Measurements from ENCODE around the gene PALD1. TPM values are rescaled to one million over a fixed set of nuclear protein-coding genes. Genes with fewer than 3 reads are reported as not detected.

The PALD1 gene
- polyA plus RNA-seq, 1 donor from 2014 or later: 0.08 TPM

DNA sequence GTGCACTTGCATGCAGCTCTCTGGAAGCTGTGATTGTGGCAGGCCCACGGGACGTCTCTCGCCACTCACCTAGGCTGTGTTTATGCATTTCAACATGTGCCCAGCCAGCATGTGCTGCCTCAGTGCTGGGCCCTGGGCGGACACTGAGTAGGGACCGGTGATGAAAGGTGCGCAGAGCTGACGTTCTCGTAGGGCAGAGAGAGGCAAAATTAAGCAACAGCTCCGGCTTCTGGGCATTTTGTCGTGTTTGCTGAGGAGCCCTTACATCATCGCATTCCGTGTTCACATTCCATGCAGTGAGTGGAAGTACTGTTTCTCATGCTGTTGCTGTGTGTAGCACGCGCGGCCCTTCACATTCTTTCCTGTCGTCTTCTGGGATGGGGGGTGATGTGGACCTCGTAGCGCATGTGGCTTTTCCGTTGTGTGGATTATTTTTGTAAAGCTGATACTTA, 73.4 kb downstream of the PALD1 start:
- Mint-ChIP-seq H3K27me3 (no peaks in the 10 kb centered on the region), H3K4me3 (no peak overlapping the region), H3K4me1 (peaks cover 0 to 3% (median 2%) of the 10 kb centered on the region in 3 donors), H3K9me3 (no peaks in the 10 kb centered on the region), H3K27ac (no peak overlapping the region), H3K36me3 (peaks cover 7% of the 10 kb centered on the region)

DNA sequence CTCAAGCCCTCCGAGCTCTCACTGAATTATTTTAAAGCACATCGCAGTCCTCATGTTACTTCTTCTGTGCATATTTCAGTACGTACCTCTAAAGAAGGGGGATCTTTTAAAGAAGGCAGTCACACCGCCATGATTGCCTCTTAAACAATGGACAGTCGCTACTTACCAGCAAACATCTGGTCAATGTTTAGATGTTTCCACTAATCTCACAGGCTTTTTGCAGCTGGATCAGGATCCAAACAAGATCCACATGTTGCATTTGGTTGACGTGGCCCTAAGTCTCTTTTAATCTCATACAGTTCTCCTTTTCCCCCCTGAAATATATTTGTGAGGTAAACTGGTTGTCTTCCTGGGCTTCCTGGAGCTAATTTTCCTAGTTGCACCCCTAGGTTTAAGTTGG, 74.0 kb downstream of the PALD1 start:
- H3K27ac Mint-ChIP-seq: no peak overlapping the region

DNA sequence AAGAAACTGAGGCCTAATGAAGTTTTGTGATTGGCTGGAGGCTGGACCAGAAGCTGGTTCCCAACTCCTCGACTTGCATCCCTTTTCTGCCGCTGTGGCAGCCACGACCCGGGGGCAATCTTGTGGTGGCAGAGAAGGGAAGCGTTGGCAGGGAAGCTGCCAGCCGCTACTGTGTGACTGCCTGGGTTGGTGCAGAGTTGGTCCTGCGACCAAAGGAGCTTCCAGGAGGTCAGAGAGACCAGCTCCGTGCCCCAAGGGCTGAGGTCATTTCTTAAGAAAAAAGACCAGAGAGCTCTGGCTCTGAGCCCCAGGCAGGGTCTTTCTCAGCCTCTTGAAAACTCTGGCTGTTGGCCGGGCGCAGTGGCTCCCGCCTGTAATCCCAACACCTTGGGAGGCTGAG, 76.8 kb downstream of the PALD1 start:
- Mint-ChIP-seq H3K4me3 (no peak overlapping the region), H3K4me1 (peaks cover 6 to 19% (median 11%) of the 10 kb centered on the region in 3 donors), H3K9me3 (no peaks in the 10 kb centered on the region), H3K27me3 (no peaks in the 10 kb centered on the region), H3K36me3 (peaks cover 7% of the 10 kb centered on the region), H3K27ac (no peak overlapping the region)

More for the DNA sequence above, 74.0 kb downstream of the PALD1 start:
- Mint-ChIP-seq H3K9me3 (no peaks in the 10 kb centered on the region), H3K4me3 (no peak overlapping the region), H3K36me3 (peaks cover 7% of the 10 kb centered on the region), H3K27me3 (no peaks in the 10 kb centered on the region), H3K4me1 (peaks cover 0 to 3% (median 2%) of the 10 kb centered on the region in 3 donors)

DNA sequence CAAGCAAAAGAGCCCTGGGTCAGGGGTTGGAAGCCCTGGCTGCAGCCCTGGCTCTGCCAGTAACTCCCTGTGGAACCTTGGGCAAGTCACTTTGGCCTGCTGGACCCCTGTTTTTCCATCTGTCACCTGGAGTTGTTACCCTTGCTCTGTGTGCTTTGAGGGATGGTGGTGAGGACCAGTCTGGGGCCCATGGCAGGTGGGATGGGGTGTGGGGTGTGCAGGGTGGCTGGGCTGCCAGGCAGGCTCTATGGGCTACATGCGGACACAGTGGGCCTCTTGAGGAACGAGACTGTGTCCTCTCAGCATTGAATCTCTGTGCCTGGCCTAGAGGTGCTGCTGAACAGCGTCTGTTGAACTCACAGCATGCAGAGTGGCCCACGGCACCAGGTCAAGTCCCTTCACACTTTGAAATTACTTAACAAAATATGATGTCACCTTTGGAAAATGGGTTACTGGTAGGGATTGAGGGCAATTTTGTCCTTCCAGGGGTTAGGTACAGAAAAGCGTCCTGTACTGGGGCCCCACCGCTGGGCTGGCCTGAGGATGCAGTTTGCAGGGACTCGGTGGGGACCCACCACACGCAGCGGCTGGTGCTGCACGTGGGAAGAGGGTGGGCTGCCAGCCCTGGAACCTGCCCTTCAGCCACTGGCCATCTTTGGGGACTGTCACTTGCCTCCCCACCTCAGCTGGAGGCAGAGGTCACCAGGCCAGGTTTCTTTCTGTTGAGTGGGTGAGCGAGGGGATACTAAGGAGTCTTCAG, 78.7 kb downstream of the PALD1 start:
- H3K36me3 Mint-ChIP-seq: peaks cover 6% of the 10 kb centered on the region
- no peak overlapping the region for H3K4me3 Mint-ChIP-seq
- H3K27me3 Mint-ChIP-seq: no peaks in the 10 kb centered on the region
- H3K27ac Mint-ChIP-seq: no peak overlapping the region
- H3K9me3 Mint-ChIP-seq: no peaks in the 10 kb centered on the region
- H3K4me1 Mint-ChIP-seq: peaks cover 6 to 21% (median 11%) of the 10 kb centered on the region in 3 donors

DNA sequence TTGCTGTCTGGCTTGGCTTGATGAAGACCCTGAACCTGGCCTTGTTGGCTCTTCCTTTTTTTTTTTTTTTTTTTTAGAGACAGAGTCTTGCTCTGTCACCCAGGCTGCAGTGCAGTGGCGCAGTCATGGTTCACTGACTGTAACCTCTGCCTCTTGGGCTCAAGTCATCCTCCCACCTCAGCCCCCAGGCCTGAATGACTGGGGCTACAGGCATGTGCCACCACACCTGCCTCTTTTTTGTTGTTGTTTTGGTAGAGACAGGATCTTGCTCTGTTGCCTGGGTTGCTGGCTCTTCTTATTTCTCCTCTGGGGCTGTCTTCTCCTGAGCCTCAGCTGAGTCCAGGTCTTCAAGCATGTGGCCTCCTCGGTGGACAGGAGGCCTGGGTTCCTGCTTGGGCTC, 79.3 kb downstream of the PALD1 start:
- Mint-ChIP-seq H3K4me3 (no peak overlapping the region), H3K27ac (no peak overlapping the region), H3K4me1 (peaks cover 6 to 21% (median 11%) of the 10 kb centered on the region in 3 donors), H3K27me3 (no peaks in the 10 kb centered on the region), H3K36me3 (peaks cover 4% of the 10 kb centered on the region), H3K9me3 (no peaks in the 10 kb centered on the region)

DNA sequence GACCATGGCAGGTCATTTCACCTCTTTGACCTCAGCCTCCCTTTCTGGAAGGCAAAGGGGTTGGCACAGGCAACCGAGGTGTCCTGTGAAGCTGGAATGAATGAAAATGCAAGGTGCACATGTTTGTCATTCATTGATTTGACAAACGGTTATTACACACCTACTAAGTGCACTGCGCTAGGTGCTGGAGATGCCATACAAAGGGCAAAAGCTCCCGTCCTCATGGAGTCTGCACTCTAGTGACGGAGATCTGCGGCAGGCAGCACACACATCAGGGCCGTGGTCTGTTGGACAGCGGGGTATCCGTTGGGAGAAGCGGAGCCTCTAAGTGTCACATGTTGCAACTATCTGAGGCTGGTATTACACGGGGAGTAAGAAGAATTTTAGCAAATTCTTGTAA, 79.7 kb downstream of the PALD1 start:
- Mint-ChIP-seq H3K4me1 (peaks cover 6 to 21% (median 11%) of the 10 kb centered on the region in 3 donors), H3K27me3 (no peaks in the 10 kb centered on the region), H3K9me3 (no peaks in the 10 kb centered on the region), H3K4me3 (peak overlapping the region in 1 of 4 donors; percentile 90), H3K27ac (peak overlapping the region in 1 of 3 donors; percentile 2), H3K36me3 (peaks cover 2% of the 10 kb centered on the region)

DNA sequence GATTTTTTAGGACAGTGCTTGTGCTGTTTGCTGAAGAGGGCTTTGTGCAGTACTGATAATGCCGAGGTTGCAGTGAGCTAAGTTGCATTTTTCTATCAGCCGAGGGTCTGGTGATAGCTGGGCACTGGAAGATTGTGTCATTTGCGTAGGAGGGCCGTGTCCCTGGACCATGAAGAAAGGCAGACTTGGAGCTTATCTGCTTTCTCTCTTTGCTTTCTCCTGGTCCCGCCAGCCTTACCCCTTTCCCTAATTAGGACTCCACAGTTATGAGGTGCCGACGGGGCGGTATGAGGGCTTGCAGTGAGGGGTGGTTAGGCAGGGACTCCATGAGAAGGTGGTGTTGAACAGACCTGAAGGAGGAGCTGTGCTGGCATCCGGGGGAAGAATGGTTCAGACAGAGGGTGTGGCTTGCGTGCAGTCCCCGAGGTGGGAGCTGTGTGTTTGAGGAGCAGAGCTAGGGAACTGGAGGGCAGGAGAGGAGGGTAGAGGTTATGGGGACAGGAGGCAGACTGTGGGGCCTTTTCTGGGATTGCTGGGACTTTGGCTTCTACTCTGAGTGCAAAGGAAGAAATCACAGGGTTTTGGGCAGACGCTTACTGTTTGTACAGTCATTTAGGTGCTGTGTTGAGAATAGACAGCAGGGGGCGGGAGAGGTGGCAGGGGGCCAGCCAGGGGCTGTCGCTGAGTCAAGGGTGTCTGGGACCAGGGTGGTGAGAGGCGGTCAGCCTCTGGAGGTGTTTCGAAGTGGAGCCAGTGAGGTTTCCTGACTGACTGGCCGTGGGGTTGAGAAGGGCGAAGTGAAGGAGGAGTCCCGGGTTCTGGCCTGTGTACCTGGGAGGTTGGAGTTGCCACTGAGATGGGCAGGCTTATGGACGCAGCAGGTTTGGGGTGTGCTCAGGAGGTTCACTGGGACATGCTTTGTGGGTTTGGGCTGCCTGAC, 80.6 kb downstream of the PALD1 start:
- Mint-ChIP-seq H3K36me3 (no peaks in the 10 kb centered on the region), H3K27me3 (no peaks in the 10 kb centered on the region), H3K9me3 (no peaks in the 10 kb centered on the region), H3K27ac (peak overlapping the region in 1 of 3 donors; percentile 2), H3K4me3 (peak overlapping the region in 3 of 4 donors; percentile 68 to 90 (median 77)), H3K4me1 (peaks cover 6 to 21% (median 11%) of the 10 kb centered on the region in 3 donors)

DNA sequence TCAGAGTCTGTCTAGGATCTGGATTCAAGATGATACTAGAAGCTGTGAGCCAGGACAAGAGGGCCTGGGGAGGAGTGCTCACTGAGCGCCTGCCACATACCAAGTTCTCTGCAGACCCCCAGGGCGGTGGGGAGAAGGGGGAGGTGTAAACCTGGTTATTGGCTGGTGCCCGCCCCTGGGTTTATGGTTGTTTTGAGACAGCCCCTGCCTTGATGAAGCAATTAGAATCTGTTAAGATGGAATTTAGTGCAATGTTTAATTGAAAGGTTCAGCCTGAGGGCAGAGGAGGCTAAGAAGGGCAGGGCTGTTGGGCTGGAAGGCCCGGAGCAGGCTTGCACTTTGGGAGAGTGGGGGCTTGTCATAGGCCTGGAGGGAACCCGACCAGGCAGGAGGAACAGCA, 81.3 kb downstream of the PALD1 start:
- H3K4me3 Mint-ChIP-seq: peak overlapping the region in 1 of 4 donors; percentile 77
- no peaks in the 10 kb centered on the region for H3K27me3 Mint-ChIP-seq
- H3K4me1 Mint-ChIP-seq: peaks cover 6 to 21% (median 11%) of the 10 kb centered on the region in 3 donors
- no peaks in the 10 kb centered on the region for H3K9me3 Mint-ChIP-seq
- no peaks in the 10 kb centered on the region for H3K36me3 Mint-ChIP-seq
- H3K27ac Mint-ChIP-seq: peak overlapping the region in 2 of 3 donors; percentile 2 to 18

DNA sequence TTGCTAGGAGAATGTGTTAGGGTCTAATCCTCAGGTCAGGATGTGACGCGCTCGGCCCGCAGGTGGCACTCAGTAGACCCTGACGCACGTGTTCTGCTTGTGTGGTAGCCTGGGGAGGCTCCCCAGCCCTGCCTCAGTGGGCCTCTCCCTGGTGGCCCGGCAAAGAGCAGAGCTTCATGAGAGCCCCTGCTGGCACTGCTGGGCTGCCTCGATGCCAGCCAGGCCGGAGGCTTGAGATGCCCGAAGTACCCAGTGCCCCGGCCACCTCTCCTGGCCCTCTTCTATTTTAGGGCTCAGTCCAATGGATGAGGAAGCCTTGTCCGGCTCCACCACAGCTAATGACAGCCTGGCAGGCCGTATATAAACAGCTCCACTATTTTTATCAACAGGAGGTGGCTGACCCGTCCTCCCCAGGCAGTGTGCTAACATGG, 82.0 kb downstream of the PALD1 start:
- Mint-ChIP-seq H3K4me3 (peak overlapping the region in 1 of 4 donors; percentile 63), H3K4me1 (peaks cover 6 to 23% (median 11%) of the 10 kb centered on the region in 3 donors), H3K27ac (no peak overlapping the region), H3K9me3 (no peaks in the 10 kb centered on the region), H3K27me3 (no peaks in the 10 kb centered on the region), H3K36me3 (peaks cover 1% of the 10 kb centered on the region)

DNA sequence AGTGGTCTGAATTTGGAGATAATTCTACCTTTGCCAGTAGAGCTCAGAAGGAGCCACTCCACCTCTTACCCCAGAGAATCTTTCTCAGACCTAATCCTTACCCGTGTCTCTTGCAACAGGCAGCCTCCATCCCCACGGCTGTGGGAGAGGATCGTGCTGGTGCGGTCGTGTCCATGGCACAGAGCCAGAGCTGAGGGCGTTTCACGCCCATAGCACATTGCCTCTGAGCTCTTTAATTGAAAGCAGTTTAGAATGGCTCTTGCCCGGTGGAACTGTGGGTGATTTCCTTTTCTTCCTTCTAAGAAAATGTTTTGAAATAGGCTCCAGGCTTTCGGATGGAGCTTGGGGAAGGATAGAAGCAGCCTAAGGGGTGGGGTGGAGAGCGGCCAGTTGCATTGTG, 82.5 kb downstream of the PALD1 start:
- H3K4me3 Mint-ChIP-seq: no peak overlapping the region
- H3K27me3 Mint-ChIP-seq: no peaks in the 10 kb centered on the region
- H3K27ac Mint-ChIP-seq: peak overlapping the region in 1 of 3 donors; percentile 14
- H3K9me3 Mint-ChIP-seq: no peaks in the 10 kb centered on the region
- peaks cover 2% of the 10 kb centered on the region for H3K36me3 Mint-ChIP-seq
- peaks cover 6 to 24% (median 11%) of the 10 kb centered on the region in 3 donors for H3K4me1 Mint-ChIP-seq

DNA sequence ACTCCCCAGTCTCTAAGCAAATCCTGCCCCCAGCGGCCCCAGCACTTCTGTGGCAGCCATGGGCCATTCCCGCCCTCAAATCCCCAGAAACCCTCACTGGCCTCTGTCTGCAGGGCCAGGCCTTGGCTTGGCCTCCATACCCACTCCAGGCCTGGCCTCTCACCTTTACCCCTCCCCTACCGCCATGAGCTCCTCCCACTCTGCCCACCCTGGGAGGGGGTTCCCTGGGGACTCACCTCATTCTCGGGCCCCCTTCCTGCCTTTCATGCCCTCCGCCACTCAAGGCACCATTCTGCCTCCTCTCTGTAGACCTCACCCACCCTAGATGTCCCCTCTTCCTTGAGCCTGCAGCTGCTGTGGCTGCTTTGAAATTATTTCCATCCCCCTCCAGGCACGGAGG, 83.0 kb downstream of the PALD1 start:
- Mint-ChIP-seq H3K4me3 (no peak overlapping the region), H3K36me3 (peaks cover 2% of the 10 kb centered on the region), H3K4me1 (peaks cover 6 to 24% (median 11%) of the 10 kb centered on the region in 3 donors), H3K27me3 (no peaks in the 10 kb centered on the region), H3K27ac (peak overlapping the region in 2 of 3 donors; percentile 14 to 34), H3K9me3 (no peaks in the 10 kb centered on the region)

DNA sequence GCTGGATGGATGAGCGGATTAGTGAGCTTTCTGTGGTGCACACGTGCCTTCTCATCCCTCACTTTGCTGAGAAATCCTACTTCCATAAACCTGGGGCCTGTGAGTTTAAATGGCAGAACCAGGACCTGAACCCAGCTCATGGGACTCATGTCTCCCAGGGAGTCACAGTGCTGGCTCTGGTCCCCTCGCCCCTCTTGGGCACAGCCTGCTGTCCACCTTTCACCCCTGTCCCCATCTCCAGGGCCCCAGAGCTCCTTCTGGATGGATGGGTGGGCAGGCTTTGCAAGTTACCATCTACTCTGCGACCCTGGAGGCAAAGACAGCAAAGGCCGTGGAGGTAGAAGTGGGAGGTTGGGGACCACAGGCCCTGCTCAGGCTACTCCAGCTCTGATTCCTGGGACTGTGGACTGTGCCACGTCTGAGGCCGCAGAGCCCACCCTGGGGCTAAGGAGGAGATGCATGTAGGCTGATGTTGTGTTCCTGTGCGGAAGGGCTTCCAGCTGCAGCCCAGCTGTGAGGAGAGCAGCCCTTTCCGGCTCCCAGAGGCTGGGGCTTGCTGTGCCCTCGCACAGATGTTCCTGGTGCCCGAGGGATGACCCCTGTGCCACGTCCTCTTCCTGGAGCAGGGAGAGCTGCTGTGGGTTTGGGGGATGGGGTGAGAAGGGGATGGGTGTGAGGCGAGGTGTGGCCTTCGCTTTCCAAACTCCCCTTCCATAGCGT, 83.6 kb downstream of the PALD1 start:
- Mint-ChIP-seq H3K27ac (peak overlapping the region in 1 of 3 donors; percentile 14), H3K36me3 (peaks cover 2% of the 10 kb centered on the region), H3K9me3 (no peaks in the 10 kb centered on the region), H3K27me3 (peaks cover 1% of the 10 kb centered on the region), H3K4me1 (peaks cover 6 to 24% (median 11%) of the 10 kb centered on the region in 3 donors), H3K4me3 (no peak overlapping the region)

DNA sequence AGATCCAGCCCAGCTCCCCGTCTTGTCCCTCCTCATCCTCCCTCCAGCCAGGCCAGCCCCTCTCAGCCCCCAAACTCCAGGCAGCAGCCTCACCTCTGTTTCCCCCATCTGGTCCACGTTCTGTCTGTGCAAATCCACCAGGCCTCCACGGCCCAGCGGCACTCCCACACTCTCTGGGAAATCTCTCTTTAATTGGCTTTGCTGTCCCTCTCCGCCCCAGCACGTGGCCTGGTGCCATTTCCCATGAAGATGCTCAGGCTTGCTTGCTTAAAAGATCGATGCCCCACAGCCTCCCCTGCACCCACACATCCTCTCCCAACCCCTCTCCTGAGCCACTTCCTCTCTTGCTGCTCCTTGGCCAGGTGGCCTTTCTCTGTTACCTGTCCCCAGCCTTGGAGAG, 84.7 kb downstream of the PALD1 start:
- Mint-ChIP-seq H3K27me3 (peaks cover 1% of the 10 kb centered on the region), H3K27ac (peak overlapping the region in 1 of 3 donors; percentile 53), H3K9me3 (no peaks in the 10 kb centered on the region), H3K4me1 (peaks cover 6 to 20% (median 11%) of the 10 kb centered on the region in 3 donors), H3K4me3 (no peak overlapping the region), H3K36me3 (peaks cover 2% of the 10 kb centered on the region)

DNA sequence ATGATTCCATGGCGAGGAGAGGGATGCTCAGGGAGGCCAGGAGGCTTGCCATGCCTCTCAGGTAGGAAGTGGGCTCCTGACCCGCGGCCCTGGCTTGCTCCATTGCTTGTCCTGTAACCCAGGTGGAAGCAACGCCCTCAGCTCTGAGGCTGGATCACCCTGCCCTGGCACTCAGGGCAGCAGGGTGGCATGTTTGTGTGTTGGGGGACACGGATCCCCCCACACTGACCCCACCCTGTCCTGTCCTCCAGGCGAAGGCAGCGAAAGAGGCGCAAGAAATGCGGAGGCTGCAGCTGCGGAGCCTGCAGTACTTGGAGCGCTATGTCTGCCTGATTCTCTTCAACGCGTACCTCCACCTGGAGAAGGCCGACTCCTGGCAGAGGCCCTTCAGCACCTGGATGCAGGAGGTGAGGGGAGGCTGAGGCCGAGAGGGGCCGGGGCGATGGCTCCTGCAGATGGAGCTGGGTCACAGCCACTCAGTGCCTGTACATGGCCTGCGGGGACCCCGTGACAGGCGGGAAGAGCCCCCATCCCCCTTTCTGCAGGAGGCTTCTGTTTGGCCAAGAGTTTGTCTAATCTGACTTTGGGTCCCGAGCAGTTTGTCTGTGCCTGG, 85.7 kb downstream of the PALD1 start:
- Mint-ChIP-seq H3K27me3 (peaks cover 1% of the 10 kb centered on the region), H3K9me3 (no peaks in the 10 kb centered on the region), H3K27ac (no peak overlapping the region), H3K4me3 (no peak overlapping the region), H3K36me3 (peaks cover 4% of the 10 kb centered on the region), H3K4me1 (peaks cover 2 to 10% (median 4%) of the 10 kb centered on the region in 3 donors)
